Fibroblast of lung (primary cell): Measurements from ENCODE around the gene ROBO1. TPM values are rescaled to one million over a fixed set of nuclear protein-coding genes. Genes with fewer than 3 reads are reported as not detected.

Experiments used
- DNase-seq, 2 donors: peaks; one replicate each; pipeline versions ENCODE4 v3.0.0 to v3.0.0-alpha.2; 2010; ENCODE audit warnings: low read depth in 2 of 2
- H2AFZ ChIP-seq: 2 replicates; pipeline ENCODE4 v1.5.1; 2012; ENCODE audit warnings: low read length, control low read depth, inconsistent platforms
- H3K27ac ChIP-seq: 2 replicates; pipeline ENCODE4 v1.5.1; 2011; ENCODE audit warnings: low read length, control low read depth; ENCODE audit not compliant: insufficient read depth
- H3K27me3 ChIP-seq: 2 replicates; pipeline ENCODE4 v1.5.1; 2011; ENCODE audit warnings: mild to moderate bottlenecking, low read length; ENCODE audit not compliant: control insufficient read depth, insufficient read depth
- H3K36me3 ChIP-seq: 2 replicates; pipeline ENCODE4 v1.5.1; 2011; ENCODE audit warnings: low read length; ENCODE audit not compliant: control insufficient read depth, insufficient read depth
- H3K4me1 ChIP-seq: 2 replicates; pipeline ENCODE4 v1.5.1; 2011; ENCODE audit warnings: low read length; ENCODE audit not compliant: control insufficient read depth, insufficient read depth; ENCODE audit errors: extremely low read depth
- H3K4me2 ChIP-seq: 2 replicates; pipeline ENCODE4 v1.5.1; 2011; ENCODE audit warnings: low read length, control low read depth; ENCODE audit not compliant: insufficient read depth; ENCODE audit errors: extremely low read depth
- H3K4me3 ChIP-seq, 4 experiments: fragments of 200-600 bp in 1 of 4; sonication (generic) in 1 of 4; replicated peaks in 1 of 4; 2 replicates each; pipeline ENCODE4 v1.5.1; 2011 to 2016; ENCODE audit warnings: low read length in 4 of 4, low read depth in 3 of 4, mild to moderate bottlenecking in 3 of 4, control low read depth in 2 of 4, inconsistent platforms in 1 of 4, mixed read lengths in 1 of 4; ENCODE audit not compliant: insufficient read depth in 1 of 4; ENCODE audit errors: control extremely low read depth in 1 of 4
- H3K79me2 ChIP-seq: 2 replicates; pipeline ENCODE4 v1.5.1; 2012; ENCODE audit warnings: mild to moderate bottlenecking, low read length, inconsistent platforms; ENCODE audit not compliant: control insufficient read depth, insufficient read depth
- H3K9ac ChIP-seq: 2 replicates; pipeline ENCODE4 v1.5.1; 2011; ENCODE audit warnings: mild to moderate bottlenecking, low read length, control low read depth; ENCODE audit not compliant: insufficient read depth
- H3K9me3 ChIP-seq: 2 replicates; pipeline ENCODE4 v1.5.1; 2012; ENCODE audit warnings: low read depth, low read length; ENCODE audit not compliant: control insufficient read depth, insufficient read depth
- H4K20me1 ChIP-seq: 2 replicates; pipeline ENCODE4 v1.5.1; 2011; ENCODE audit warnings: low read length; ENCODE audit not compliant: control insufficient read depth, insufficient read depth; ENCODE audit errors: extremely low read depth
- CTCF ChIP-seq, 2 donors: IDR thresholded peaks in 1 of 2; conservative IDR thresholded peaks in 1 of 2; 1 replicate in 1 of 2; 2 replicates in 1 of 2; pipeline ENCODE4 v1.5.1; 2011 to 2012; ENCODE audit warnings: low read length in 2 of 2, control low read depth in 1 of 2, inconsistent platforms in 1 of 2, low read depth in 1 of 2, mild to moderate bottlenecking in 1 of 2
- EZH2 ChIP-seq: IDR thresholded peaks from 2 replicates; pipeline ENCODE4 v1.5.1; 2012; ENCODE audit warnings: low read length, control low read depth, mild to moderate bottlenecking; ENCODE audit errors: missing control alignments
- polyA plus RNA-seq, 2 donors: library from polyadenylated mRNA; depleted of rRNA in 1 of 2; stranded (reverse) in 1 of 2; unstranded in 1 of 2; fragments of >200 nt; gene quantifications; 2 replicates each; pipeline ENCODE4 v1.2.1, GENCODE V29; 2011 to 2012; ENCODE audit warnings: missing spikeins in 1 of 2
- total RNA-seq: library from RNA; depleted of rRNA; stranded (reverse); fragments of >200 nt; gene quantifications from 2 replicates; pipeline ENCODE4 v1.2.1, GENCODE V29; 2014

The ROBO1 gene
- total and polyA plus RNA-seq, 2 donors (not counting 1 experiment from before 2014, with no cell fraction given): 53.8 to 104 TPM

- Histone ChIP-seq H3K4me1 (no peaks in the 10 kb centered on the region), H3K27ac (no peak overlapping the region), H3K27me3 (no peaks in the 10 kb centered on the region), H3K4me3 (no peak overlapping the region), H3K4me2 (no peak overlapping the region), H3K9ac (no peak overlapping the region), H3K9me3 (no peaks in the 10 kb centered on the region), H3K79me2 (no peaks in the 10 kb centered on the region), H2AFZ (no peak overlapping the region), H3K36me3 (no peaks in the 10 kb centered on the region), H4K20me1 (no peaks in the 10 kb centered on the region)
- no peak for DNase-seq
- TF ChIP-seq CTCF (conservative IDR thresholded peaks at IDR 0.05 in 1 of 2, IDR thresholded peaks at IDR 0.05 in 1 of 2; ENCODE audit: low read depth in 1 of 2, low read length in 2 of 2): no peak
- no peak for TF ChIP-seq EZH2
These were observed 969.4 kb downstream of the ROBO1 start for GRCh38 chr3:78798266-78798832.

GRCh38 chr3:78794431-78794830 is 973.4 kb downstream of the ROBO1 start:
- Histone ChIP-seq H3K36me3 (no peaks in the 10 kb centered on the region), H3K9ac (no peak overlapping the region), H4K20me1 (no peaks in the 10 kb centered on the region), H3K9me3 (no peaks in the 10 kb centered on the region), H2AFZ (no peak overlapping the region), H3K27me3 (no peaks in the 10 kb centered on the region), H3K4me1 (no peaks in the 10 kb centered on the region), H3K4me3 (no peak overlapping the region), H3K79me2 (no peaks in the 10 kb centered on the region), H3K27ac (no peak overlapping the region), H3K4me2 (no peak overlapping the region)
- no peak for TF ChIP-seq EZH2
- no peak for TF ChIP-seq CTCF (conservative IDR thresholded peaks at IDR 0.05 in 1 of 2, IDR thresholded peaks at IDR 0.05 in 1 of 2; ENCODE audit: low read depth in 1 of 2, low read length in 2 of 2)
- no peak for DNase-seq

GRCh38 chr3:78792733-78793132 is 975.1 kb downstream of the ROBO1 start:
- Histone ChIP-seq H3K4me2 (no peak overlapping the region), H2AFZ (no peak overlapping the region), H3K27me3 (no peaks in the 10 kb centered on the region), H3K36me3 (no peaks in the 10 kb centered on the region), H3K4me1 (no peaks in the 10 kb centered on the region), H3K27ac (no peak overlapping the region), H3K9me3 (no peaks in the 10 kb centered on the region), H3K9ac (no peak overlapping the region), H3K4me3 (no peak overlapping the region), H4K20me1 (no peaks in the 10 kb centered on the region), H3K79me2 (no peaks in the 10 kb centered on the region)
- no peak for DNase-seq
- TF ChIP-seq CTCF (conservative IDR thresholded peaks at IDR 0.05 in 1 of 2, IDR thresholded peaks at IDR 0.05 in 1 of 2; ENCODE audit: low read depth in 1 of 2, low read length in 2 of 2) (no peak), EZH2 (no peak)
